ENCODE results near the gene MAN2B1. TPM values are rescaled to one million over a fixed set of nuclear protein-coding genes. Genes with fewer than 3 reads are reported as not detected.
A peak's percentile ranks its signal among the peaks of the same experiment; 100 is the strongest.
"Not testable (repeated sequence)": the region's sequence is repeated elsewhere in the genome, so short reads cannot be mapped to it uniquely, and the experiment has no call there.

MAN2B1 gene
- 36.1 and 38.7 TPM in 2 replicates for total RNA-seq (2014; rRNA removed; shearing (Covaris generic))

- Histone ChIP-seq H3K4me3 (peak within 1 kb of the TSS; percentile 68), H3K36me3 (peaks cover 48% of the 10 kb centered on the region), H3K27me3 (replicated peaks) (no peaks in the 10 kb centered on the region), H3K9me3 (replicated peaks) (no peaks in the 10 kb centered on the region), H3K4me1 (replicated peaks) (peaks cover 28% of the 10 kb centered on the region), H3K27ac (no peak within 1 kb of the TSS)
- peak; percentile 66 to 83 for DNase-seq (ENCODE audit: low read depth in 1 of 2, low spot score in 2 of 2)
Measured at GRCh38 chr19:12666265-12667048, at the start of gene MAN2B1, which contains the start of gene WDR83. TSS of gene MAN2B1 (minus strand) at chr19:12666742. CDS start at chr19:12666701, 41 bp downstream. TSS of gene WDR83 (plus strand) at chr19:12666807. CDS start at chr19:12669791, 2,984 bp downstream.

GRCh38 chr19:12715929-12716328 lies 49.4 kb upstream of the MAN2B1 start:
- DNase-seq (ENCODE audit: low read depth in 1 of 2, low spot score in 2 of 2) = no peak
- Histone ChIP-seq H3K4me3 (no peak overlapping the region), H3K36me3 (peaks cover 90% of the 10 kb centered on the region), H3K4me1 (replicated peaks) (peaks cover 9% of the 10 kb centered on the region), H3K9me3 (replicated peaks) (no peaks in the 10 kb centered on the region), H3K27ac (no peak overlapping the region), H3K27me3 (replicated peaks) (no peaks in the 10 kb centered on the region)

DNA sequence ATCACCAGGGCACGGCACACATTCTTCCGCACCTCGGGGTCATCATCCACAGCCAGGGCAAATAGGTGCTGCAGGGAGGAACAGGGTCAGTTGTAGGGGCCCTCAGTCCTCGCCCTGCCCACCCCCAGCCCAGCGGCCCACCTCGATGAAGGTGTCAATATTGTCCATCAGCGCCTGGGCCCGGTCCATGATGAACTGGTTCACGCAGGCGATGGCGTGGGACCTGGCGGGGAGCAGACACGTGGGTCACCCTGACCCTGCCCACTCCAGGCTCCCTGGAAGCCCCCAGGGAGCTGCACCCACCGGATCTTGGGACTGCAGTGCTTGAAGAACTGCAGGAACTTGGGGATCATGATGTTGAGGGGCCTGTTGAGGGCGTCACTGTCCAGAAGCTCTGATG lies 48.6 kb upstream of the MAN2B1 start:
- Histone ChIP-seq H3K36me3 (peaks cover 91% of the 10 kb centered on the region), H3K27ac (no peak overlapping the region)

DNA sequence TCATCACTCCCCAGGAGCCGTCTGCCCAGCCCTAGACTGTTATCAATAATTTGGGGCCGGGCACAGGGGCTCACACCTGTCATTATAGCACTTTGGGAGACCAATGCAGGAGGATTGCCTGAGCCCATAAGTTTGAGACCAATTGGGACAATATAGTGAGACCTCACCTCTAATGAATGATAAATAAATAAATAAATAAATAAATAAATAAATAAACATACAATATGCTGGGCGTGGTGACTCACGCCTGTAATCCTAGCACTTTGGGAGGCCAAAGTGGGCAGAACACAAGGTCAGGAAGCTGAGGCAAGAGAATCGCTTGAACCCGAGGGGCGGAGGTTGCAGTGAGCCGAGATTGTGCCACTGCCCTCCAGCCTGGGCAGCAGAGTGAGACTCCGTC lies 46.8 kb upstream of the MAN2B1 start:
- not testable (repeated sequence) for H3K4me3 ChIP-seq; H3K4me1 ChIP-seq (replicated peaks); H3K9me3 ChIP-seq (replicated peaks); H3K27me3 ChIP-seq (replicated peaks); DNase-seq (ENCODE audit: low read depth in 1 of 2, low spot score in 2 of 2); H3K27ac ChIP-seq
- peaks cover 93% of the 10 kb centered on the region for H3K36me3 ChIP-seq

More for the DNA sequence above, 48.6 kb upstream of the MAN2B1 start:
- Histone ChIP-seq H3K4me3 (no peak overlapping the region), H3K4me1 (replicated peaks) (peaks cover under 1% of the 10 kb centered on the region; the same call in 1 of the 2 replicates), H3K27me3 (replicated peaks) (no peaks in the 10 kb centered on the region), H3K9me3 (replicated peaks) (no peaks in the 10 kb centered on the region)
- no peak for DNase-seq (ENCODE audit: low read depth in 1 of 2, low spot score in 2 of 2)

GRCh38 chr19:12712077-12712476 lies 45.5 kb upstream of the MAN2B1 start:
- H3K4me3 ChIP-seq; H3K27ac ChIP-seq; H3K9me3 ChIP-seq (replicated peaks); H3K4me1 ChIP-seq (replicated peaks); H3K27me3 ChIP-seq (replicated peaks); DNase-seq (ENCODE audit: low read depth in 1 of 2, low spot score in 2 of 2): not testable (repeated sequence)
- H3K36me3 ChIP-seq = peaks cover 91% of the 10 kb centered on the region

GRCh38 chr19:12711187-12711586 lies 44.6 kb upstream of the MAN2B1 start:
- Histone ChIP-seq H3K9me3 (replicated peaks) (no peaks in the 10 kb centered on the region), H3K36me3 (peaks cover 92% of the 10 kb centered on the region), H3K4me1 (replicated peaks) (no peaks in the 10 kb centered on the region), H3K27ac (no peak overlapping the region), H3K27me3 (replicated peaks) (no peaks in the 10 kb centered on the region), H3K4me3 (no peak overlapping the region)
- no peak for DNase-seq (ENCODE audit: low read depth in 1 of 2, low spot score in 2 of 2)

DNA sequence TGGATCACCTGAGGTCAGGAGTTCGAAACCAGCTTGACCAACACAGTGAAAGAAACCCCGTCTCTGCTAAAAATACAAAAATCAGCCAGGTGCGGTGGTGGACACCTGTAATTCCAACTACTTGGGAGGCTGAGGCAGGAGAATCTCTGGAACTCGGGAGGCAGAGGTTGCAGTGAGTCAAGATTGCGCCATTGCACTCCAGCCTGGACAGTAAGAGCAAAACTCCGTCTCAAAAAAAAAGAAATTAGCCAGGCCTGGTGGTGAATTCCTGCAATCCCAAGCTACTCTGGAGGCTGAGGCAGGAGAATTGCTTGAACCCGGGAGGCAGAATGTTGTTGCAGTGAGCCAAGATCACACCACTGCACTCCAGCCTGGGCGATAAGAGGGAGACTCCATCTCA lies 42.1 kb upstream of the MAN2B1 start:
- Histone ChIP-seq H3K4me3 (no peak overlapping the region), H3K27ac (no peak overlapping the region), H3K27me3 (replicated peaks) (no peaks in the 10 kb centered on the region), H3K4me1 (replicated peaks) (no peaks in the 10 kb centered on the region), H3K9me3 (replicated peaks) (no peaks in the 10 kb centered on the region), H3K36me3 (peaks cover 92% of the 10 kb centered on the region)
- DNase-seq (ENCODE audit: low read depth in 1 of 2, low spot score in 2 of 2) = no peak

DNA sequence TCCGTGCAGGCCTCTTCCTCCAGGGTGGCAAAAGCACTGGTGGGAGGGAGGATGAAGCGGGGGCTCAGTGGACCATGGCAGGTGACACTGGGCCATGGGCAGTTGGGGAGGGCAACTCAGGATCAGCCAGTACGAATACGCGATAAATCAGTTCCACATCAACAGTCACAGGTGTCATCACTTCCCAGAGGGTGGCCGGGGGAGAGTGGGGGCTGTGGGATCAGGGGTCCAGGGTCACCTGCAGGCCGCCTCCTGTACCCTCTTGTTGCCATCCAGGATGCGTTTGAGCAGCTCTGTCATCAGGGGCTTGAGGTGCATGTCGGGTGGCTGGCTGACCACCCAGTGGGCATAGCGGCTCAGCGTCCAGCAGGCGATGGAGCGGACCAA lies 39.8 kb upstream of the MAN2B1 start:
- H3K27ac ChIP-seq = no peak overlapping the region
- H3K36me3 ChIP-seq = peaks cover 96% of the 10 kb centered on the region
- H3K4me3 ChIP-seq = no peak overlapping the region
- DNase-seq (ENCODE audit: low read depth in 1 of 2, low spot score in 2 of 2) = no peak
- H3K27me3 ChIP-seq (replicated peaks) = no peaks in the 10 kb centered on the region
- no peaks in the 10 kb centered on the region for H3K4me1 ChIP-seq (replicated peaks)
- no peaks in the 10 kb centered on the region for H3K9me3 ChIP-seq (replicated peaks)

- Histone ChIP-seq H3K4me1 (replicated peaks) (no peaks in the 10 kb centered on the region), H3K4me3 (no peak overlapping the region), H3K27me3 (replicated peaks) (no peaks in the 10 kb centered on the region), H3K9me3 (replicated peaks) (no peaks in the 10 kb centered on the region), H3K36me3 (peaks cover 96% of the 10 kb centered on the region), H3K27ac (no peak overlapping the region)
- DNase-seq (ENCODE audit: low read depth in 1 of 2, low spot score in 2 of 2) = no peak
Measured at GRCh38 chr19:12705654-12706331, 39.3 kb upstream of the MAN2B1 start.

GRCh38 chr19:12705169-12705568 lies 38.6 kb upstream of the MAN2B1 start:
- H3K4me1 ChIP-seq (replicated peaks) = no peaks in the 10 kb centered on the region
- H3K27me3 ChIP-seq (replicated peaks) = no peaks in the 10 kb centered on the region
- H3K27ac ChIP-seq = no peak overlapping the region
- no peaks in the 10 kb centered on the region for H3K9me3 ChIP-seq (replicated peaks)
- H3K4me3 ChIP-seq = no peak overlapping the region
- no peak for DNase-seq (ENCODE audit: low read depth in 1 of 2, low spot score in 2 of 2)
- peaks cover 93% of the 10 kb centered on the region for H3K36me3 ChIP-seq

DNA sequence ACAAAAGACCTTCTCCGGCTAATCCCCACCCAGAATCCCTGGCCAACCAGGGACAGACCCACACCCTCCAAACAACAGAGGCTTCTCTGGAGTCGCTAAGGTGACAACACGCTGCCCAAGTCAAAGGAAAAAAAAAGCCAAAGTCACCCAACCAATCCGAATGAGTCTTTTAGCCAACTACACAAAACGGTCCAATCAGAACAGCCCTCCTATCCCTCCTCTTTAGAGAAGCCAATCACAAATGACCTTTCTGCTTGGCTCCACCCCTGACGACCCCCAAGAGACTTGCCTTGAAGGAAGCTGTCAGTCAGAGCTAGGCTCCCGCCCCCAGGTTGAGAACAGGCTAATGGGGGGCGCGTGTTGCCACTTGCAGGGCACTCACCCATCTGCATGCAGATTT lies 36.5 kb upstream of the MAN2B1 start:
- Histone ChIP-seq H3K4me1 (replicated peaks) (no peaks in the 10 kb centered on the region), H3K27me3 (replicated peaks) (no peaks in the 10 kb centered on the region), H3K9me3 (replicated peaks) (no peaks in the 10 kb centered on the region), H3K27ac (no peak overlapping the region), H3K36me3 (peaks cover 91% of the 10 kb centered on the region), H3K4me3 (no peak overlapping the region)
- DNase-seq (ENCODE audit: low read depth in 1 of 2, low spot score in 2 of 2) = peak; percentile 34 to 62

DNA sequence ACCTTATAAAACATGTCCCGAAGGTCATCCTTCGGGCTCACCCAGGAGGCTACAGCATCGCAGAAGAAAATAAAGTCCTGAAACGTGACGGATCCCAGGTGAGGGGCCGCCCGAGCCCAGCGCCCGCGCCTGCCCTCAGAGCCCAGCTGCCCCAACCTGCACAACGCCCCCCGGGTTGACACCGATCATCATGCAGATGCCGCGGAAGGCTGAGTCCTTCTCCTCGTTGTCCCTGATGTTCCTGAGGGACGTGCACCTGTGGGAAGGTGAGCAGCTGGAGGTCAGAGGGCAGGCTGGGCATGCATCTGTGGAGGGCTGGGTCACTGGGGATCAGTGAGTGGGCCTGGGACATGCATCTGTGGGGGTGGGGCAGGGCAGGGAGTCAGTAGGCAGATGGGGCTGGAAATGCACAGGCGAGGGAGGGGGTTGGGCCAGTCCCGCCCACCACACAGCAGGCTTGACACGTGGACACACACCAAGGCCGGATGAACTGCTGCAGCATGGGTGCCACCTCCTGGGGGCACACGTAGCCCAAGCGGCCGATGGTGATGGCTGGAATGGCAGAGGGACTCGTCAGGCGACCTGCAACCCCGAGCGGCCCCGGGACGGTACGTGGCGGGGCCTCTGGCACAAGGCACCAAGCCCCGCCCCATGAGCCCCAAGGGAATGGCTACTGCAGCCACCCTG lies 35.2 kb upstream of the MAN2B1 start:
- no peak for DNase-seq (ENCODE audit: low read depth in 1 of 2, low spot score in 2 of 2)
- no peak overlapping the region for H3K27ac ChIP-seq
- no peaks in the 10 kb centered on the region for H3K9me3 ChIP-seq (replicated peaks)
- H3K4me3 ChIP-seq = no peak overlapping the region
- no peaks in the 10 kb centered on the region for H3K27me3 ChIP-seq (replicated peaks)
- no peaks in the 10 kb centered on the region for H3K4me1 ChIP-seq (replicated peaks)
- H3K36me3 ChIP-seq = peaks cover 89% of the 10 kb centered on the region

GRCh38 chr19:12698138-12698537 lies 31.6 kb upstream of the MAN2B1 start:
- no peak for DNase-seq (ENCODE audit: low read depth in 1 of 2, low spot score in 2 of 2)
- Histone ChIP-seq H3K4me3 (no peak overlapping the region), H3K9me3 (replicated peaks) (peaks cover 2% of the 10 kb centered on the region; the same call in 1 of the 2 replicates), H3K27me3 (replicated peaks) (no peaks in the 10 kb centered on the region), H3K36me3 (peaks cover 57% of the 10 kb centered on the region), H3K4me1 (replicated peaks) (peaks cover 8% of the 10 kb centered on the region), H3K27ac (no peak overlapping the region)

- H3K36me3 ChIP-seq = peaks cover 54% of the 10 kb centered on the region
Measured at GRCh38 chr19:12697425-12697824, 30.9 kb upstream of the MAN2B1 start.

More at GRCh38 chr19:12697425-12697824, 30.9 kb upstream of the MAN2B1 start:
- not testable (repeated sequence) for H3K27me3 ChIP-seq (replicated peaks); H3K4me3 ChIP-seq; H3K4me1 ChIP-seq (replicated peaks); H3K27ac ChIP-seq; H3K9me3 ChIP-seq (replicated peaks); DNase-seq (ENCODE audit: low read depth in 1 of 2, low spot score in 2 of 2)

All from SJSA1 (cell line).